C4-2B (cell line): ENCODE measurements around the gene S100Z.
"Not testable (repeated sequence)": the region's sequence is repeated elsewhere in the genome, so short reads cannot be mapped to it uniquely, and the experiment has no call there.

ENCODE experiments used
- H3K27ac ChIP-seq: fragments of 450-650 bp; 2 replicates; pipeline ENCODE4 v1.5.1; 2017
- ZFX ChIP-seq: fragments of 450-650 bp; IDR thresholded peaks from 2 replicates; pipeline ENCODE4 v1.6.1; 2017
- TF ChIP-seq, protein P1 (sequence below): fragments of 450-650 bp; conservative IDR thresholded peaks from 2 replicates; pipeline ENCODE4 v1.5.1; 2017; ENCODE audit warnings: mild to moderate bottlenecking

The S100Z gene

DNA sequence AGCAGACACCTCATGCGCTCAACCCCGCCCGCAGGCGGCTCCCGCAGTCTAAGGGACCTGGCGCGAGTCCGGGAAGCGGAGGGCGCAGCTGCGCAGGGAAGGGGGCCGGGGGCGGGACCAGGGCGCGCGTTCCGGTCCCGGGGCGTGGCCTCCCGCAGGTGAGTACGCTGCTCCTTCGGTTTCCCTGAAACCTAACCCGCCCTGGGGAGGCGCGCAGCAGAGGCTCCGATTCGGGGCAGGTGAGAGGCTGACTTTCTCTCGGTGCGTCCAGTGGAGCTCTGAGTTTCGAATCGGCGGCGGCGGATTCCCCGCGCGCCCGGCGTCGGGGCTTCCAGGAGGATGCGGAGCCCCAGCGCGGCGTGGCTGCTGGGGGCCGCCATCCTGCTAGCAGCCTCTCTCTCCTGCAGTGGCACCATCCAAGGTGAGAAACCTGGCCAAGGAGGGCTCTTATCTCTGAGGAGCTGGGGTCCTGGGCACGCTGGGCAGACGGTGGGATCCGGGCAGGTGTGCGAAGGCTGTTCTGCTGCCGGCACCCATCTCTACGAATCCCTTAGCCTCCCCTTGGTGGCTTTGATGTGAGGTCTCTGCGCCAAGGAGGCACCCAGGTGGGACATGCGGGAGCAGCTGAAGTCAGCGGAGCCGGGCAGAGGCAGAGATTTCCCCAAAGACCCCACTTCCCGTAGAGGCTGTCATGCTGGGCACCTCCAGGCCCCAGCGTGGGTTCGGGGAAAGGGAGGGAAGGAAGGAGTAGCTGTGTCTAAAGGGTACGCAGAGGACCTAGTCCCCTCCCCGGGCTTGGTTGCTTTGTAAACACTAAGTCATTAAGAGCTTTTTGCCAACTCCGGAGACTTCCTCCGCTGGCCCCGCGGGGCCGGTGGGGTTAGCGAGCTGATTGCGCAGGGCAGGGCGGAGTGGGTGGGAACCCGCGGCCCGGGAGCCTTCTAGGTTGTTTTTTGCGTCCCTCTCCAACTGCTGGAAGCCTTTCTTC, 30.7 kb upstream of the S100Z start, which contains the start of gene F2RL1:
F2RL1 (plus strand) TSS at position 187 of the 988 bp plus-strand sequence; CDS start at position 340, 153 bp downstream.
- peak within 1 kb of the TSS; percentile 77 for H3K27ac ChIP-seq
- no peak for TF ChIP-seq ZFX
- TF ChIP-seq, protein P1, sequence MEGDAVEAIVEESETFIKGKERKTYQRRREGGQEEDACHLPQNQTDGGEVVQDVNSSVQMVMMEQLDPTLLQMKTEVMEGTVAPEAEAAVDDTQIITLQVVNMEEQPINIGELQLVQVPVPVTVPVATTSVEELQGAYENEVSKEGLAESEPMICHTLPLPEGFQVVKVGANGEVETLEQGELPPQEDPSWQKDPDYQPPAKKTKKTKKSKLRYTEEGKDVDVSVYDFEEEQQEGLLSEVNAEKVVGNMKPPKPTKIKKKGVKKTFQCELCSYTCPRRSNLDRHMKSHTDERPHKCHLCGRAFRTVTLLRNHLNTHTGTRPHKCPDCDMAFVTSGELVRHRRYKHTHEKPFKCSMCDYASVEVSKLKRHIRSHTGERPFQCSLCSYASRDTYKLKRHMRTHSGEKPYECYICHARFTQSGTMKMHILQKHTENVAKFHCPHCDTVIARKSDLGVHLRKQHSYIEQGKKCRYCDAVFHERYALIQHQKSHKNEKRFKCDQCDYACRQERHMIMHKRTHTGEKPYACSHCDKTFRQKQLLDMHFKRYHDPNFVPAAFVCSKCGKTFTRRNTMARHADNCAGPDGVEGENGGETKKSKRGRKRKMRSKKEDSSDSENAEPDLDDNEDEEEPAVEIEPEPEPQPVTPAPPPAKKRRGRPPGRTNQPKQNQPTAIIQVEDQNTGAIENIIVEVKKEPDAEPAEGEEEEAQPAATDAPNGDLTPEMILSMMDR, result no peak

DNA sequence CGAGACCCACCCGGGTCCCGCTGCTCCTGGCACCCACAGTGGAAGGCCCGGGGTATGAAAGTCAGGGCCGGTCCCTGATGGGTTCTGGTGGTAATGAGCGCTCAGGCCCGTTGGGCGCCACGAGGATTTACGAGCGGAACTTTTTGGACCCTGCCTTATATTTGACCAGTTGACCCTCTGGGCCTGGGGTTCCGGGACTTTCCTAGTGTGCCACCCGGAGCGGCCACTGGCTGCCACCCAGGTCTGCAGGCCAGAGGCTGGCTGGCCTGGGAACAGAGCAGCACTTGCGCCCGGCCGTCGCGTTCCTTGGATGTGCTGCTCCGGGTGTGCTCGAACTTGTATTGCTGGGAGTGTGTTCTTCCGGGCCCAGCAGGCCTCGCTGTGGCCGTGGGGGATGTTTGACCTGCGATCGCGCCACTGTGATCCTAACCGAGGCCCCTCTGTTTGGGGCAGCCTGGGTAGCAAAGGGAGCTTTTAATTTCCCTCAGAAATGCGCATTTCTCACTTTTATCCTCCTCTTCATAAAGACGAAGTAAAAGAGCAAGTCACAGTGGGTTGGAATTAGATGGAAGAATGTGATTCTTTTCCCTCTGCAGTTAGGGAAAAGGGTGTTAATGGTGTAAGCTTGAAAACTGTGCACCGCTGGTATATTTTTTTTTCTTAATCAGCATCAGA, 29.8 kb upstream of the S100Z start:
- TF ChIP-seq, protein P1, result no peak
- peak; percentile 71 for TF ChIP-seq ZFX
- H3K27ac ChIP-seq, result peak overlapping the region; percentile 77

DNA sequence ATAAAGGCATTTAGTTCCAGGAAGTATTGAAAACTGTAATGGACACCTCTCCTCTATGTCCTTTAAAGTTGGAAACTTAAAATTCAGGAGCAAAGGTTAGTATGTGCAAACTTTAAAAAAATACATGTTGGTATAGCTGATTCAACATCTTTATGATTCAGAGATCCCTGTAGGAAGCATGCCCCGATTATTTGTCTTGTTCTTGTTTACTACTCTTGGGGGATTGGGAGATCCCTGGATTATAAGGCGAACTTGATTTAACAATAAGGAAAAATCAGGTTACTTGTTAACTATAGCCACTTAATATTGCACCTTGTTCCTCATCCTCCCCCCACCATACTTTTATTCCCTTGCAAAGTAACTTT, 29.3 kb upstream of the S100Z start:
- no peak overlapping the region; the same call in 1 of the 2 replicates for H3K27ac ChIP-seq
- TF ChIP-seq, protein P1, result no peak
- TF ChIP-seq ZFX, result no peak

DNA sequence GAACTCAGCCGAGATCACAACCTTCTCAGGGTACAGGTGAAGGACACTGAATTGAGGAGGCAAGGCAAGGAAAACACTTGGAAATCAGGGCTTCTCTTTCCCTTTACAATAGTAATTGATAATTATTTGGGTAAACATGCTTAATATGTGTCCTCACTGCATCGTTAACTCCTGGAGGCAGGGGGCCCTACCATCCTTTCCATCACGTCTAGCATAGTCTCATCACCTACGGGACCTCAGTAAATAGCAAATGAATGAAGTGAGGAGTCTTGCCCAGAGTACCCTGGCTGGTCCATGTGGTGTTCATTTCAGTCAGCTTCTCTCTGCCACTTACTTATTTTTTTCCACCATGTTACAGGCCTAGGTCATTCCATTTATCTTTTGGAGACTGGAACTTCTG, 28.7 kb upstream of the S100Z start:
- TF ChIP-seq, protein P1, result no peak
- TF ChIP-seq ZFX, result no peak
- no peak overlapping the region for H3K27ac ChIP-seq

DNA sequence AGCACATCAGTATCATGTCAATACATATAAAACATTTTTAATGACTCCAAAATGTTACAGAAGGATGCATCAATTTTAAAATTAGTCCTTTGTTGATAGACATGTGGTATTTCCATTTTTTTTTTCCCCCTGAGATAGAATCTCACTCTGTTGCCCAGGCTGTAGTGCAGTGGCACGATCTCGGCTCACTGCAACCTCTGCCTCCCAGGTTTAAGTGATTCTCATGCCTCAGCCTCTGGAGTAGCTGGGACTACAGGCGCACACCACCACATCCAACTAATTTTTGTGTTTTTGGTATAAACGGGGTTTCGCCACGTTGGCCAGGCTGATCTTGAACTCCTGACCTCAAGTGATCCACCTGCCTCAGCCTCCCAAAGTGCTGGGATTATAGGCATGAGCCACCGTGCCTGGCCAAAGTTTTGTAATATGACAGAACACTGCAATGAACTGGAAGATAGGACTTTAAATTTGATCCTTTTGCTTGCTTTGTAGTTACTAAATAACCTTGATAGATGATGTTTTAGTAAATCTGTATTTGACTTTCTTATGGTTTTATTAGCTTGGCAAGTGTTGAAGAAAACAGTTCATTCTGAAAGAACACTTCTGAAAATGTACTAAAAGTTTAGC, 27.6 kb upstream of the S100Z start:
- H3K27ac ChIP-seq, result not testable (repeated sequence)

DNA sequence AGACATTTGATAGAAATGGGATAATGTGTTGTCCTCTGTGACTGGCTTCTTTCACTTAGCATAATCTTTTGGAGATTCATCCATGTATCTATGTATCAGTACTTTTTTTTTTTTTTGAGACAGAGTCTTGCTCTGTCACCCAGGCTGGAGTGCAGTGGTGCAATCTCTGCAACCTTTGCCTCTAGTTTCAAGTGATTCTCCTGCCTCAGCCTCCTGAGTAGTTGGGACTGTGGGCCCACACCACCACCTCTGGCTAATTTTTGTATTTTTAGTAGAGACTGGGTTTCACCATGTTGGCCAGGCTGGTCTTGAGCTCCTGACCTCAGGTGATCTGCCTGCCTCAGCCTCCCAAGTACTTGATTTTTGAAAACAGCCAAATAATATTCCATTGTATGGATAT, 23.4 kb upstream of the S100Z start:
- H3K27ac ChIP-seq, result not testable (repeated sequence)

DNA sequence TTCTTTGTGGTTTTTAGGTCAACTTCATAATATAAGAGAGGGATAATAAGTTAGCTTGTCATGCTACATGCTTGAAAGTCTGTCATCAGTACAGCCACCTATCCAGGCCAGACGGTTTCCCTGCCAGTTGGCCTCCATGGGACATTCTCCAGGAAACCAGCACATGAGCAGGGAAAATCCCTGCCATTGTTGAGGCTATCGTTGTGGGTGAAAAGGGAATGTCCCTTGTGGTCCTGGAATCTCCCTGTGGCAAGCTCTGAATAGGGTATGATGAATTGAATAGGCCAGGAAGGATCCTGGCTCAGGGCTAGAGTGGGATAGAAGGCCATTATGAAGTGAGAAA, 18.7 kb upstream of the S100Z start:
- TF ChIP-seq, protein P1, result no peak
- no peak for TF ChIP-seq ZFX
- no peak overlapping the region for H3K27ac ChIP-seq

DNA sequence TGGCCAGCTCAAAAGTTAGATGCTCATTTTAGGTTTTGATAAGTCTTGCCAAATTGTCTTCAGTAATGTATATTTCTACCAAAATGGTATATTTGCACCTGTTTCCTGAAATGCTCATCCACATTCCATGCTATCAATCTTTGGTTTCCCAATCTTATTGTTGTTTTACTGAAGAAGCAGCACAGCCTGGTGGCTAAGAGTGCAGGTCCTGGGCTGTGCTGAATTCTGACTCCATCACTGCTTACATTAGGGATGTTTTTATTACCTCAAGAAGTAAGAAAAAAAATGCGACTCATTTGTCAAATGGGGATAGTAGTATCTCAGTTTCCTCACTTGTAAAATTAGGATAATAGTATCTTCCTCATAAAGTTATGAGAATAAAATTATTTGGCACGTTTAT, 13.6 kb upstream of the S100Z start:
- no peak overlapping the region for H3K27ac ChIP-seq
- no peak for TF ChIP-seq ZFX
- TF ChIP-seq, protein P1, result no peak
